LNCAP (cell line): ENCODE data around the gene BABAM2.

Experiments
- CTCF ChIP-seq: fragments of 450-650 bp; IDR thresholded peaks from 2 replicates; pipeline ENCODE4 v1.5.1; 2017; ENCODE audit warnings: mild to moderate bottlenecking

BABAM2 gene

GRCh38 chr2:28219758-28220368 lies 329.3 kb downstream of the BABAM2 start:
- TF ChIP-seq CTCF: no peak

GRCh38 chr2:28224648-28225472 lies 334.3 kb downstream of the BABAM2 start:
- no peak for TF ChIP-seq CTCF

- no peak for TF ChIP-seq CTCF
Observed at GRCh38 chr2:28225473-28226080, 335.0 kb downstream of the BABAM2 start.

- TF ChIP-seq CTCF: no peak
Observed at GRCh38 chr2:28226558-28226957, 336.0 kb downstream of the BABAM2 start.

GRCh38 chr2:28227498-28227897 lies 337.0 kb downstream of the BABAM2 start:
- TF ChIP-seq CTCF: no peak

- no peak for TF ChIP-seq CTCF
Observed at GRCh38 chr2:28228434-28228995, 338.0 kb downstream of the BABAM2 start.

- no peak for TF ChIP-seq CTCF
Observed at GRCh38 chr2:28231110-28231631, 340.6 kb downstream of the BABAM2 start.
